Ishikawa (cell line): ENCODE data around the gene ANO4.

Experiments used
- EP300 ChIP-seq: IDR thresholded peaks from 2 replicates; pipeline ENCODE4 v1.6.1; 2012; ENCODE audit warnings: borderline replicate concordance
- MAX ChIP-seq: IDR thresholded peaks from 2 replicates; pipeline ENCODE4 v1.6.1; 2012
- TAF1 ChIP-seq: IDR thresholded peaks from 2 replicates; pipeline ENCODE4 v1.6.1; 2012; ENCODE audit warnings: low read depth, mild to moderate bottlenecking

- TF ChIP-seq TAF1 (no peak), EP300 (no peak), MAX (no peak)
These were observed 41.7 kb upstream of the ANO4 start for GRCh38 chr12:100752841-100753240.
